ENCODE data around the gene ZCCHC7. TPM values are rescaled to one million over a fixed set of nuclear protein-coding genes. Genes with fewer than 3 reads are reported as not detected.
"Not testable (repeated sequence)": the region's sequence is repeated elsewhere in the genome, so short reads cannot be mapped to it uniquely, and the experiment has no call there.

ZCCHC7 gene
- total RNA-seq: 6.5 and 9.9 TPM in 2 replicates

DNA sequence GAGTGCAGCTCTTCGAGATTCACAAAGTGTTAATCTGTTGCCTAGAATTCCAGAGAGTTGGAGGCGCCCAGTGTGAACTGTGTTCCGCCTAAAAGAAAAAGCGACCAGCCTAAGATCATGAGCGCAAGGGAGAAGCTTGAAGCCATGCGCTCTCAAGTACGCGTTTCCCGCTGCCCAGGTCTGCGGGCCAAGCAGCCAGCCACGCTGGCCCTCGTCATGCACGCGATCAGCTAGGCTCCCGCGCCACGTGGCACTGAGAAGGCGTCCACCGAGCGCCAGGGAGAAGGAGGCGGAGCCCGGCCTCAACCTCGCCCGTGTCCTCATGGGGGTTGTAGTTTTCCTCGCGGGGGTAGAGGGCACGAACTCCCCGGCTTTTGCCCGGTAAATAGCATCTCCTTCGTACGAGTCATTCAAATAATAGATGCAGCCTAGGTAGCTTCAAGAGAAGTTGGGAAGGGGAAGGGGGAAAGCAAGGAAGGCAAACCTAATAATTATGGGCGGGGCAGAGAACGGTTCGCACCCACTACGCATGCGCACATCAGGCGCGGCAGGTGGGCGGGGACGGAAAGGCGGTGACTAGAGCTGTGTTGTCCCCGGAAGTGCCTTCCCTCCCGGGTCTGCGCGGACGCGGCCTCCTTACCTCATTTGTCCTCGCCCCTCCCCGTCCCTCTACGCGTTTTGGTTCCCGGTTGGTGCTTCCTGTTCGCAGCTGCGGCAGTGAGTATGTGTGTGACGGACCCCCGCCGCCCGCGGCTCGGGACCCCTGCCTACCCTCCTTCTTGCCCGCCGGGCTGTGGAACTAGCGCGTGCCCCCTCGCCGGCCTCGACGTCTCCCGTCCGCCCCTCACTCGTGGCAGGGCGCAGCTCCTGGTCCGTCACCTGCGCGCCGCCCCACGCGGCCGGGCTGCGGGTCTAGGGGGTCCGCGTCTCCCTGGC is at the start of gene ZCCHC7:
Gene ZCCHC7 (plus strand): TSS at position 668 of the 936 bp plus-strand sequence.
- peak; percentile 96 for DNase-seq (ENCODE audit: low read depth in 2 of 2)

DNA sequence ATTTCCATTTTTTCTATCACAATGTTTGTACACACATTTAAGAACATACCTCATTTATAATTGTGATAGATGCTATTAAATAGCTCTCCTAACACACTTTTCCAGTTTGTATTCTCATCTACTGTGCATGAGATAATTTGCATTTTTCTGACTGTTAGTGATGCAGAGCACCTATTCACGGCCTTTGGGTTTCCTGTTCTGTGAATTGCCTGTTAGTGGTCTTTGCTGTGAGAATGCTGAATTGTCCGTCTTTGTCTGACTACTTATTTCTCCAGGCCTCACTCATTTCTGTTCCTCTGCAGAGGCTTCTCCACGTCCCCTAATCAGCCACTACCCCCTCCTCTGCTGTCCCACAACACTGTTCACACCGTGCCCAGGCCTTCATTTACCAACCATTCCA is 45.6 kb upstream of the ZCCHC7 start:
- DNase-seq (ENCODE audit: low read depth in 2 of 2): not testable (repeated sequence)

DNA sequence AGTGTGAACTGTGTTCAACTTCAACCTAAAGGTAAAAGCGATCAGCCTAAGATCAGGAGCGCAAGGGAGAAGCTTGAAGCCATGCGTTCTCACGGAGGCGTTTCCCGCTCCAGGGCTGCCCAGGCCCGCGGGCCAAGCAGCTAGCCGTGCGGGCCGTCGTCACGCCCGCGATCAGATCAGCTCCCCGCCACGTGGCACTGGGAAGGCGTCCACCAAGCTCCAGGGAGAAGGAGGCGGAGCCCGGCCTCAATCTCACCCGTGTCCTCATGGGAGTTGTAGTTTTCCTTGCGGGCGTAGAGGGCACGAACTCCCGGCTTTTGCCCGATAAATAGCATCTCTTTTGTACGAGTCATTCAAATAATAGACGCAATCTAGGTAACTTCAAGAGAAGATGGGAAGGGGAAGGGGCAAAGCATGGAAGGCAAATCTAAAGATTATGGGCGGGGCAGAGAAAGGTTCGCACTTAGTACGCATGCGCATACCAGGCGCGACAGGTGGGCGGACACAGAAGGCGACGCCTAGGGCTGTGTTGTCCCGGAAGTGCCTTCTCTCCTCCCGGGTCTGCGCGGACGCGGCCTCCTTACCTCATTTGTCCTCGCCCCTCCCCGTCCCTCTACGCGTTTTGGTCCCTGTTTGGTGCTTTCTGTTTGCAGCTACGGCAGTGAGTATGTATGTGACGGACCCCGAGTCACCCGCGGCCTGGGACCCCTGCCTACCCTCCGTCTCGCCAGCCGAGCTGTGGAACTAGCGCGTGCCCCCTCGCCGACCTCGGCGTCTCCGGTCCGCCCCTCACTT is 40.8 kb upstream of the ZCCHC7 start:
- peak; percentile 89 to 92 for DNase-seq (ENCODE audit: low read depth in 2 of 2)

DNA sequence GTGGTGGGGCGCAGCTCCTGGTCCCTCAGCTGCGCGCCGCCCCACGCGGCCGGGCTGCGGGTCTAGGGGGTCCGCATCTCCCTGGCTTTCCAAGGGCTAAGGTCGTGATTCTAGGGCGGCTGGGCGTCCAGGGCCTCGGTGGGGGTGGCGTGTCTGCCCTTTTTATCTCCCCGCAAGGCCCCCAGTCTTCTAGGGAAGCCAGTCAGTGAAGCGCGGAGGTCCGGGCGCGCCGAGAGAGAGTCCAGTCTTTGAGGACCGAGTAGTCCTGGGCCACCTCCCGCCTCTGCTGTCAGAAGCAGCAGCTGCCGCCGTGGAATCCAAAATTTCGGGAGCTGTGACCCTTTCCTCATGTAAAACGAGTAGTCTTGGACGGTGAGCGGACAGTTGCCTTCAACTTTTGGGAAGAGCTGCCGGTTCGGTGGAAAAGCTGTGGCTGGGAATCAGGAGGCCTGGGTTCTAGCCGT is 40.2 kb upstream of the ZCCHC7 start:
- DNase-seq (ENCODE audit: low read depth in 2 of 2): peak; percentile 19 to 38

DNA sequence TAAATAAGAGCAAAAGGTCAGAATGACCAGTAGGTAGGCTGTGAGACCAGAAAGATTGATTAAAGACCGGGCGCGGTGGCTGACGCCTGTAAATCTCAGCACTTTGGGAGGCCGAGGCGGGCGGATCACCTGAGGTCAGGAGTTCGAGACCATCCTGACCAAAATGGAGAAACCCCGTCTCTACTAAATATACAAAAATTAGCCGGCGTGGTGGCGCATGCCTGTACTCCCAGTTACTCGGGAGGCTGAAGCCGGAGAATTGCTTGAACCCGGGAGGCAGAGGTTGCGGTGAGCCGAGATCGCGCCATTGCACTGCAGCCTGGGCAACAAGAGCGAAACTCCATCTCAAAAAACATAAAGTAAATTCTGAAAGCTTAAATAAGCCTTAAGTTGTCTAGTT is 38.9 kb upstream of the ZCCHC7 start:
- DNase-seq (ENCODE audit: low read depth in 2 of 2): not testable (repeated sequence)

DNA sequence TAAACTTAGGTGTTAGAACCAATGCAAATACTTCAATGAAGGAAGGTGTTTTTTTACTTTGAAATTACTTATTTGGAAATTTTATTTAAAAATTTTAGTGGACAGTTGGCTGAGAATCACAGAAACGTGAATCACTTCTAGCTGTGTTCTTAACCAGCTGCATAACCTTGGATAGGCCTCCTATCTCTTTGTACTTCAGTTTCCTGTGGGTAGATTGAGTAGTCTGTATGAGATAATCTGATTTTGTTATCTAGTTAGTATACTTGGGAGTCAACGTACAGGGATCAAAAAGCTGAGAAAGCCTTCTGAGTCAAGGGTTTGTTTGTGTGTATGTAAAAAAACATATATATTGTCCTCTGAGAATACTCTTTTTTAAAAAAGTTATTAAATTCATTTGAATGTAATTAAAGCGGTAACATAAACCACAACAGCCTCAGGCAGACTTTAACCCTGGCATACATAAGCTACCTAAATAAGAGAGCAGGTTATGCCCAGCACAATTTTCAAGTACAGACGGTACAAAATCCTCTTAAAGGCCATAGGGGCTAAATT is 38.1 kb upstream of the ZCCHC7 start:
- DNase-seq (ENCODE audit: low read depth in 2 of 2): peak in 1 of 2 donors; percentile 30

DNA sequence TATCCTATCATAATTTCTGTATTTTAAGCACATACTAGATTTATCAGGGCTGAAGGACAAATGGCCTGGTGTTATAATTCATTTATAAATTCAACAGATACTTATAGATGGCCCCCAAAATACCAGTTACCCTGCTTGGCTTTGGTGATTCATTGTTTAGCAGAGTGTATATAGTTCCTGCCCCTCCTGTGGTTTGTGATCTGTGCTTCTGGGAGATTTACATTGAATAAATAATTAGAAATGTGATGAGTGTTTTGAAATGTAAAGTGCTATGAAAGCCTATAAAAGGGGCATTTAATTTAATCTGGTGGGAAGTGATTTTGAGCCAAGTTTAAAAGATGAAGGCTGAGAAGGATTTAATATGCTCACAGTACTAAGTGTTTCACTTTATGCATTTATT is 36.7 kb upstream of the ZCCHC7 start:
- no peak for DNase-seq (ENCODE audit: low read depth in 2 of 2)

DNA sequence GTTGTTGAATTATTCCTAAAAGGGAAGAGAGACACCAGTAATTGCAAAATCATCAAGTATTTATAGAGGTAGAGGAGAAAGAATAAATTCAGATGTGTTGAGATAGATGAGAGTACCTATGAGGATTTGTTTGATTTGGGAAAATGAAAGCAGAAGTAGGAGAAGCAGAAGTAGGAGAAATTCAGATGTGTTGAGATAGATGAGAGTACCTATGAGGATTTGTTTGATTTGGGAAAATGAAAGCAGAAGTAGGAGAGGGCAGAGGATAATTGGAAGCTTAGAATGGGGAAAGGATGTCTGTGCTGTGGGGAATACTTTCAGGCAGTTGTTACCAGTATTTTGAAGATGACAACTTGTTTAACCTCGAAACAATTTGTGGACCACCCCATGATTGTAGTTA is 35.1 kb upstream of the ZCCHC7 start:
- DNase-seq (ENCODE audit: low read depth in 2 of 2): no peak

DNA sequence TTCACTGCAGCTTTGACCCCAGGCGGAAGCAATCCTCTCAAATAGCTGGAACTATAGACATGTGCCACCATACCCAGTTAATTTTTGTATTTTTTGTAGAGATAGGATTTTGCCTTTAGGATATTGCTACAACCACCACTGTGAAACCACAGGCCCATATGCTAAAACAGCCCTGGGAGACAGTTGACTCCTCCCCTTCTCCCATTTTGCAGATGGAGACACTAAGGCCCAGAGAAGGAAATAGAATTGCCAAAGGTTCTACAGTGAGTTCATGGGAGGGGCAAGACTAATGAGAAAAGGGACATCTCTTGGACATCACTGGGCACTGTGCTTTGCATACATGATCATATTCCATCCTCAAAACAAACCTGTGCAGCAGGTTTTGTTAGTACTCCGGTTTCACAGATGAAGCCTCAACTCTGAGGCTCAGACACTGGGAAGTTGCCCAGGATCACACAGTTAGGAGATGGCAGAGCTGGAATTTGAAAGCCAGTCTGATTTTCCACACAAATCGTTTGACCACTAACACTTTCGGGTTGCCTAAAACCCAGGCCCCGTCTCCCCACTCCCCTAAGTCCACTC is 27.6 kb upstream of the ZCCHC7 start:
- DNase-seq (ENCODE audit: low read depth in 2 of 2): not testable (repeated sequence)

DNA sequence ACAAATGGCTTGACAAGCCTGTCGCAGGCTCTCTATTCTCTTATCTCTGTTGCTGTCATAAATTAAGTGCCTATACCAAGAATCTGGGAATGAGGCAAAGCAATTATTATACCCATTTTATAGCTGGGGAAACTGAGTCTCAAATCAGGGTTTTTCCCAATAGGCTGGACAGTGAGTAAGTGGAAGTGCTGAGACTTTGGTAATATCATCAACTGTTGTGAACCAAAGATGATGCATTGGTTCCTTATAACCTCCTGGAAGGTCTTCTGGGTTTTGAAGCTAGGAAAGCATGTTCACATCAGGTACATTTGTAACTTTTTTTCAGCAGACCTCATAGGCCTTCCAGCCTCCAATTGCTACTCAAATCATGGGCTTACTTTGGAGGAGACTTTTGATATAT is 25.6 kb upstream of the ZCCHC7 start:
- DNase-seq (ENCODE audit: low read depth in 2 of 2): no peak

DNA sequence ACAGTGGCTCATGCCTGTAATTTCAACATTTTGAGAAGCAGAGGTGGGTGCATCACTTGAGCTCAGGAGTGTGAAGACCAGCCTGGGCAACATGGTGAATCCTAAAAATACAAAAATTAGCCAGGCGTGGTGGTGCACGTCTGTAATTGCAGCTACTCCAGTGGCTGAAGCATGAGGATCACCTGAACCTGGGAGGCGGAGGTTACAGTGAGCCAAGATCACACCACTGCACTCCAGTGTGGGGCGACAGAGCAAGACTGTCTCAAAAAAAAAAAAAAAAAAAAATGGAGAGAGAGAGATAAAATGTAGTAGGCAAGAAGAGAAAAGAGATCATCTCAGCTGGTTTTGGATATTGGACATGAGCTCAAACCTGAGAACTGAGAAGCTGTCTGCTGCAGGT is 23.7 kb upstream of the ZCCHC7 start:
- DNase-seq (ENCODE audit: low read depth in 2 of 2): no peak

DNA sequence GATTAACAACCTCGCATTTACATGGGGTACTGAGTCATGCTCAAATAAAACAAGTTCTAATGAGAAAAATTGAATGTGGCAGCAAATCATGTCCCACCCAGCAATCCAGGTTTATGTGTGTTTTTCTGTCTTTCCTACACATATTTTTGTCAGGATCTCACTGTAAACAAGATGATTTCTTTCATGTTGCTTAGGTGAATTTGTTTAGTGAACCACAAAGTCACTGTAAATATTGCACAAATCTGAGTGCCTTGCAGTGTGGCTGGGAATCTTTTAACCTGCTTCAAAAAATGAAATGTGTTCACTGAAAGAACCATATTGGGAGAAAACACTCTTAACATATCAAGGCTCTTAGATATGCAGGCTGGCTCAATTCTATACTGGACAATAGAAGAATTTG is 23.1 kb upstream of the ZCCHC7 start:
- DNase-seq (ENCODE audit: low read depth in 2 of 2): no peak

DNA sequence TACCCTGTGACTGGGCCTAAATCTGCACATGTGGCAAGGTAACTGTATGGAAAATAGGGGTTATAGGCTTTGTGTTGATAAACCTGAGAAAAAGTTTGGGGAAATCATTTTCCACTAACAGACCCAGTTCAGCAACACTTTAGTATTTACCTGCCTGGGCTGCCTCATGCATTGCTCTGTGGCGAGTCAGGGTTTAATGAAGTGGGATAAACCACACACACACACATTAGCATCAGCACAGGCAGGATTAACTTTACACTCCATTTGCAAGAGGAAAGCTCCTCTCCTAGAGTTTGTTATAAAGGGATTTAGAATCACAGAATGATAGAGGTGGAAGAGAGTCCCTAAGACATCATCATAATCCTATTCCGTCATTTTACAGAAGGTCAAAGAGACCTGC is 20.0 kb upstream of the ZCCHC7 start:
- DNase-seq (ENCODE audit: low read depth in 2 of 2): no peak

DNA sequence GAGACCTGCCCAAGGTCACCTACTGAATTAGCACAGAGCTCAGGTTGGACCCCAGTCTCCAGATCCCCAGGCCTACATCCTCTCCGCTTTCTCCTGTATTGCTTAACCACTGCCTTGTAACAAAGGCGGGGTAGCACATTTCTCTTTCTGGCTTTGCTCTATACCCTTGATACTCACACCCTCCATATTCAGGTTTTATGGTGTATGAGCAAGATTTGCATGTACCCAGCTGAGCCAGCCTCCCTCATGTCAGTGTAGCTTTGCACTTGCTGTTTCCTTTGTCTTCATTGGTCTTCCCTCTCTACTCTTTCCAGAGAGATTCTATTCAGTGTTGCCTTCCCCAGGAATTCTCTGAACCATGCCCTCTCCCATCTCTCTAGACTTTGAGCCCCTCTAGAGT is 19.6 kb upstream of the ZCCHC7 start:
- DNase-seq (ENCODE audit: low read depth in 2 of 2): no peak

DNA sequence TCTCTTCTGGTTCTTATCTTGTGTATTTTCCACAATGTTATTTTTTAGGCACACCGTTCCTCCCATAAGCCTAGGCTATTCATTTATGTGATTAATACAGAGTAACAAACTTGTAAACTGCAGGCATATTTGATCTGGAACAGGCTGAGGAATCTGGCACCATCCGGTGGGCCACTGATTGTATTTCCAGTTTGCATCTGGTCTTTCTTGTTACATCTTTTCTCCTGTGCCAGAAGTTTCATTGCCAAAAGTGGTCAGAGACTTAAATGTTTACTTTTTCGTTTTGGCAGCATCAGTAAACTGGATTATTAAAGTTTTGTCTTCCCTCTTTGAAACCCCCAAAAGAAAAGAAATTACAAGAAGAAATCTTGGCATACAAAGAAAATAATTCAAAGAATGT is 17.9 kb upstream of the ZCCHC7 start:
- DNase-seq (ENCODE audit: low read depth in 2 of 2): no peak

DNA sequence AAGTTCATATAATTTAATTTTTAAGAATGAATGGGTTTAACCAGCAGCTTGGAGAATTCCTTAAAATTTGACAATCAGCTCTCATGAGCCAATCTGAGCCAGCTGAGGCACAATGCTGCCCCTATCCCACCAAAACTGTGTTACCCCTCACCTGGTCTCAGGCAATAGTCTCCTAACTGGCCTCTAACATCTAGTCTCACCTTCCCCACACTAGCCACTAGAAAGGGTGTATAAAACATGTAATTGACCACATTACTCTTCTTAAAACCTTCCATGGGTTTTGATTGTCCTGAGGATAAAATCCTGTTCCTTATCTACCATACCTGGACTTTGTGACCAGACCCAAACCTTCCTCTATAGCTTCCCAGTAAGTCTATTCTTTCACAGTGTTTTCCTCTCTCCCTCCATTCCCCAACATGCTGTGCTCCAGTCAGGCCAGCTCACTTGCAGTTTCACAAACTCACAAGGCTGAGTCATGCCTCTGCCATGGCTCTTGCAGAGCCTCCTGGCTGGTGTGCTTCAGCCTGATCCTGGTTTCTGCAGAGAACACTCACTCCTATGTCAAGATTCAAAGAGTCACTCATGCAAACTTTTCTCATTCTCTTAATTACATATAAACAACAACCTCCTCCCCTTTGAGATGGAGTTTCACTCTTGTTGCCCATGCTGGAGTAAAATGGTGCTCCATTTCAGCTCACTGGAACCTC is 16.0 kb upstream of the ZCCHC7 start:
- DNase-seq (ENCODE audit: low read depth in 2 of 2): peak in 1 of 2 donors; percentile 36

DNA sequence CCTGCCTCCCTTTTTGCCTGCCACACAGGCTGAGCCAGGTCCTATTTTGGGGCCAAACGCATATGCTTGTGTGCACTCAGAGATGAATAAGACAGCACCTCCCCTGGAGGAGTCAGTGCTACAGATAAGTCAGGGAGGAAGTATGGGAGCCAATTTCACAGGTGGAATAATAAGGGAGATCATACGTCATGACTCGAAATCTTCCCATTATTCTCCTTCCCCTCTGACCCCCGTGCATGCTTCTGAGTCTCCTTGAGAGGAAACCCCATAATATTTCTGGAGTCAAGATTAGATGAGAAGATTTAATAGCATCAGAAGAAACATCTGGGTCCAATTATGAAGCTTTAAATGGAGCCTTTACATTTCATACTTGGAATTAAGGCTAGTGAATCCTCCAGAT is 15.1 kb upstream of the ZCCHC7 start:
- DNase-seq (ENCODE audit: low read depth in 2 of 2): no peak

DNA sequence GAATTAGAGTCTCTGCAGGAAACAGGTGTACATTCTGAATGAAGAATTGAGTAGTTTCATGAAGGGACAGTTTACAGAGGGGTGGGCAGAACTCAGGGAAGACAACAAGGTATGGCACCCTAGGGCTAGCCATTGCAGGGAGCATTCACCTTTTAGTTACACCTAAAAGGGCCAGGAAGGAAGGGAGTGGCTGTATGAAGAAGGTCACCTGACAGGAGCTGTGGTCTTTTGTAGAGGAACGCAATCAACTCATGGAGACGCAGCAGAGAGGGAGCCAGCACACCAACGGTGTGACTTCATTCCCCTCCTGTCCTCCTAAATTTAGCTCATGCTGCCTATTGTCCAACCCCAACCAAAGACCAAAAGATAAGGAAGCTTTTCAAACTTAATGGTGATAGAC is 12.7 kb upstream of the ZCCHC7 start:
- DNase-seq (ENCODE audit: low read depth in 2 of 2): no peak

DNA sequence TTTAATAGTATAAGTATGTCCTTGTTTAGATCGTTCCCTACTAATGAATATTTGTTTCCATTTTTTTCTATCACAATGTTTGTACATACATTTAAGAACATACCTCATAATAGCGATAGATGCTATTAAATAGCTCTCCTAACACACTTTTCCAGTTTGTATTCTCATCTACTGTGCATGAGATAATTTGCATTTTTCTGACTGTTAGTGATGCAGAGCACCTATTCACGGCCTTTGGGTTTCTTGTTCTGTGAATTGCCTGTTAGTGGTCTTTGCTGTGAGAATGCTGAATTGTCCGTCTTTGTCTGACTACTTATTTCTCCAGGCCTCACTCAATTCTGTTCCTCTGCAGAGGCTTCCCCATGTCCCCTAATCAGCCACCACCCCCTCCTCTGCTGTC is 5.9 kb upstream of the ZCCHC7 start:
- not testable (repeated sequence) for DNase-seq (ENCODE audit: low read depth in 2 of 2)

DNA sequence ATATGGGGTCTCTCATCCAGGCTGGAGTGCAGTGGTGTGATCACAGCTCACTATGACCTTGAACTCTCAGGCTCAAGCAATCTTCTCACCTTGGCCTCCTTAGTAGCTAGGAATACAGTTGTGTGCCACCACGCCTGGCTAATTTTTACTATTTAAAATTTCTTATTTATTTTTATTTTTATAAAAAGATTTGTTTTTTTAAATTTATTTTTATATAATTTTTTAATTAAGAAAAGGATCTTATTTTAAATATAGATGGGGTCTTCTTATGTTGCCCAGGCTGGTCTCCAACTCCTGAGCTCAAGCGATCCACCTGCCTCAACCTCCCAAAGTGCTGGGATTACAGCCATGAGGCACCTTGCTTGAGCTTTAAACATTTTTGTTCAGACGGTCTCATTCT is 2.4 kb upstream of the ZCCHC7 start:
- DNase-seq (ENCODE audit: low read depth in 2 of 2): no peak

DNA sequence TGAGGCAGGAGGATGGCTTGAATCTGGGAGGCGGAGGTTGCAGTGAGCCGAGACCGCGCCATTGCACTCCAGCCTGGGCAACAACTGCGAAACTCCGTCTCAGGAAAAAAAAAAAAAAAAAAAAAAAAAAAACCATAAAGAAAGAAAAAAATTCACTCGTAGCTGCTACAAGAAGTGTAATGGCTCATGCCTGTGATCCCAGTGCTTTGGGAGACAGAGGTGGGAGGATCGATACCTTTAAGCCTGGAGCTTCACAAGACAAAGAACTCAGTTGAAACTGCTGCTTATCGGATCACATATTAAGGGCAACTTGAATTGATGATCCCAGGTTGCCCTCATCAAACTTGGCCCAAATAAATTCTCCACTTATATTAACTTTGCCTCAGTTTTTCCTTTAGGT is 1.0 kb upstream of the ZCCHC7 start:
- no peak for DNase-seq (ENCODE audit: low read depth in 2 of 2)
